Muscle layer of colon (tissue), 2 donors: ENCODE measurements around the gene DOK3.
A peak's percentile ranks its signal among the peaks of the same experiment; 100 is the strongest.

ENCODE experiments used
- H3K27ac ChIP-seq: one replicate; pipeline ENCODE4 v1.7.0; 2013; ENCODE audit warnings: low read depth, mild to moderate bottlenecking, low read length, moderate library complexity
- H3K27me3 ChIP-seq, 2 donors: one replicate each; pipeline ENCODE4 v1.7.0; 2013; ENCODE audit warnings: low read length in 2 of 2, mild to moderate bottlenecking in 2 of 2; ENCODE audit not compliant: insufficient read depth in 2 of 2, control insufficient read depth in 1 of 2
- H3K36me3 ChIP-seq: one replicate; pipeline ENCODE4 v1.7.0; 2013; ENCODE audit warnings: mild to moderate bottlenecking, low read length; ENCODE audit not compliant: insufficient read depth
- H3K4me1 ChIP-seq: one replicate; pipeline ENCODE4 v1.7.0; 2013; ENCODE audit warnings: mild to moderate bottlenecking, low read length; ENCODE audit not compliant: insufficient read depth
- H3K4me3 ChIP-seq, 2 donors: one replicate each; pipeline ENCODE4 v1.7.0; 2013; ENCODE audit warnings: low read length in 2 of 2, low read depth in 1 of 2, mild to moderate bottlenecking in 1 of 2, moderate library complexity in 1 of 2
- H3K9ac ChIP-seq: one replicate; pipeline ENCODE4 v1.7.0; 2013; ENCODE audit warnings: low read length
- H3K9me3 ChIP-seq: one replicate; pipeline ENCODE4 v1.7.0; 2013; ENCODE audit warnings: mild to moderate bottlenecking, low read length
- donor health status: abdominal sarcoma.
- donor health status: Adenocarcinoma of cecum.

Gene DOK3

GRCh38 chr5:177501874-177502678 lies 7.5 kb downstream of the DOK3 start:
- H3K36me3 ChIP-seq, result no peaks in the 10 kb centered on the region

GRCh38 chr5:177500685-177501522 lies 8.7 kb downstream of the DOK3 start:
- H3K9ac ChIP-seq, result no peak overlapping the region
- H3K27ac ChIP-seq, result peak overlapping the region; percentile 21
- no peaks in the 10 kb centered on the region for H3K27me3 ChIP-seq
- no peak overlapping the region for H3K4me3 ChIP-seq
- H3K36me3 ChIP-seq, result no peaks in the 10 kb centered on the region
- H3K9me3 ChIP-seq, result no peaks in the 10 kb centered on the region
- peaks cover 14% of the 10 kb centered on the region for H3K4me1 ChIP-seq

More at GRCh38 chr5:177501874-177502678, 7.5 kb downstream of the DOK3 start:
- no peaks in the 10 kb centered on the region for H3K9me3 ChIP-seq
- H3K27me3 ChIP-seq, result no peaks in the 10 kb centered on the region
- H3K4me1 ChIP-seq, result peaks cover 9% of the 10 kb centered on the region
- no peak overlapping the region for H3K27ac ChIP-seq
- no peak overlapping the region for H3K4me3 ChIP-seq
- H3K9ac ChIP-seq, result no peak overlapping the region

GRCh38 chr5:177499842-177500241 lies 9.8 kb downstream of the DOK3 start:
- H3K9ac ChIP-seq, result no peak overlapping the region
- H3K9me3 ChIP-seq, result no peaks in the 10 kb centered on the region
- peaks cover 24% of the 10 kb centered on the region for H3K4me1 ChIP-seq
- H3K27ac ChIP-seq, result no peak overlapping the region
- H3K4me3 ChIP-seq, result no peak overlapping the region
- H3K27me3 ChIP-seq, result no peaks in the 10 kb centered on the region
- H3K36me3 ChIP-seq, result no peaks in the 10 kb centered on the region

- H3K9ac ChIP-seq, result peak overlapping the region; percentile 63
- peak overlapping the region; percentile 57 for H3K27ac ChIP-seq
- H3K36me3 ChIP-seq, result peaks cover 11% of the 10 kb centered on the region
- no peaks in the 10 kb centered on the region for H3K27me3 ChIP-seq
- peak overlapping the region; percentile 72 to 79 for H3K4me3 ChIP-seq
- no peaks in the 10 kb centered on the region for H3K9me3 ChIP-seq
- peaks cover 37% of the 10 kb centered on the region for H3K4me1 ChIP-seq
Observed at GRCh38 chr5:177498013-177498787, 11.4 kb downstream of the DOK3 start.

GRCh38 chr5:177497292-177498012 lies 12.2 kb downstream of the DOK3 start, which contains the start of gene PDLIM7:
Gene PDLIM7 (minus strand): TSS chr5:177497604. CDS start chr5:177496512, 1,092 bp downstream.
- Histone ChIP-seq H3K27me3 (no peaks in the 10 kb centered on the region), H3K4me1 (peaks cover 44% of the 10 kb centered on the region), H3K9ac (peak within 1 kb of the TSS; percentile 81), H3K4me3 (peak within 1 kb of the TSS; percentile 79 to 88), H3K27ac (peak within 1 kb of the TSS; percentile 100), H3K9me3 (no peaks in the 10 kb centered on the region), H3K36me3 (peaks cover 17% of the 10 kb centered on the region)

GRCh38 chr5:177496727-177497291 lies 12.8 kb downstream of the DOK3 start:
- H3K9ac ChIP-seq, result peak overlapping the region; percentile 81
- peak overlapping the region; percentile 79 to 88 for H3K4me3 ChIP-seq
- H3K27ac ChIP-seq, result peak overlapping the region; percentile 100
- H3K36me3 ChIP-seq, result peaks cover 21% of the 10 kb centered on the region
- no peaks in the 10 kb centered on the region for H3K9me3 ChIP-seq
- H3K4me1 ChIP-seq, result peaks cover 49% of the 10 kb centered on the region
- H3K27me3 ChIP-seq, result no peaks in the 10 kb centered on the region

GRCh38 chr5:177496070-177496726 lies 13.4 kb downstream of the DOK3 start:
- Histone ChIP-seq H3K4me3 (peak overlapping the region; percentile 64 to 88), H3K27me3 (no peaks in the 10 kb centered on the region), H3K9me3 (no peaks in the 10 kb centered on the region), H3K4me1 (peaks cover 49% of the 10 kb centered on the region), H3K36me3 (peaks cover 23% of the 10 kb centered on the region), H3K27ac (peak overlapping the region; percentile 100), H3K9ac (peak overlapping the region; percentile 81)

- Histone ChIP-seq H3K9ac (peak overlapping the region; percentile 81), H3K9me3 (no peaks in the 10 kb centered on the region), H3K4me3 (peak overlapping the region; percentile 64 to 88), H3K27me3 (no peaks in the 10 kb centered on the region), H3K27ac (peak overlapping the region; percentile 100), H3K4me1 (peaks cover 49% of the 10 kb centered on the region), H3K36me3 (peaks cover 31% of the 10 kb centered on the region)
Observed at GRCh38 chr5:177495243-177496060, 14.2 kb downstream of the DOK3 start.

GRCh38 chr5:177494346-177495195 lies 15.1 kb downstream of the DOK3 start:
- Histone ChIP-seq H3K4me1 (peaks cover 57% of the 10 kb centered on the region), H3K4me3 (peak overlapping the region; percentile 64 to 68), H3K27ac (peak overlapping the region; percentile 100)

More at GRCh38 chr5:177494346-177495195, 15.1 kb downstream of the DOK3 start:
- Histone ChIP-seq H3K27me3 (no peaks in the 10 kb centered on the region), H3K36me3 (peaks cover 40% of the 10 kb centered on the region), H3K9ac (peak overlapping the region; percentile 82), H3K9me3 (no peaks in the 10 kb centered on the region)
